HG02938 (cell line): Measurements from ENCODE around the gene IPMK.
A peak's percentile ranks its signal among the peaks of the same experiment; 100 is the strongest.
"Not testable (repeated sequence)": the region's sequence is repeated elsewhere in the genome, so short reads cannot be mapped to it uniquely, and the experiment has no call there.

Experiments
- ATAC-seq: cut with Tn5 transposase; IDR thresholded peaks from one replicate; pipeline ENCODE4 v1.9.1; 2021; ENCODE audit warnings: mild to moderate bottlenecking, moderate library complexity; ENCODE audit not compliant: unreplicated experiment

Gene IPMK

GRCh38 chr10:58268454-58268945, 806 bp upstream of the IPMK start:
- ATAC-seq = peak; percentile 0

- ATAC-seq = peak; percentile 4
Measured at GRCh38 chr10:58266826-58267712, 625 bp downstream of the IPMK start.

DNA sequence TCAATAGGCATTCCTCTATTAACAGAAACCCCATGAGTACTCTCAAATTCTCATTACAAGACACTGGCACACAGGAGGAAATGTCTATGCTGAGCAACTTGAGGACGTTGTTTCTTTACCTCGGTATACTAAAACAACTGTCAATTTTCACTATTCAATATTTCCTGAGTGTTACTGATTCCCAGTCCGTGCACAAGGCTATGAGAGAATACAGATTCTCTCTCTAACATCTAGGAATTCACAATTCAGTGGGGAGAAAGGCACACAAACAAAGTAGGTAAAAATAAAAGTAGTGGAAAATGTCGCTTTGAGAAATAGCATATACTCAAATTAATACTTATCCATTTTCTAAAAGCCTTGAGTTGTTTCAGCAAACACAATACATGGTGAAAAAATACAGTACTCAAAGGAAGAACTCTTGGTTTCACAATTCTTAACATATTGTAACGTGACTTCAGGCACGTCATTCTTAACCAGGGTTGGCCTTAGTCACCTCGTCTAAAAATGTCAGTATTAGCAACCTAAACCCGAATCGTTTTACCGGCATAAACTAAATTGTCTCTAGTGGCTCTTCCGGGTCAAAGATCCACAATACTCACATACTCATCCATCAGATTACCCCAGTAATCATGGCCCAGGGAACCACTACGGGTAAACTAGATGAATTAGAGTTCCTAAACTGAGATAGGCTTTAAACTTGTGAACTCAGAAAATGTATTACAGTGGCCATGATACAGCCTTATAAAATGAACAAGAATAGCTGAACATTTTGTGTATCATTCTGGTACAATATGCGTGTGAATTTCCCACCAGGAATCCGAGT, 1.5 kb downstream of the IPMK start:
- peak; percentile 26 for ATAC-seq

GRCh38 chr10:58265249-58265648, 2.4 kb downstream of the IPMK start:
- no peak for ATAC-seq

- ATAC-seq = no peak
Measured at GRCh38 chr10:58264780-58265179, 2.9 kb downstream of the IPMK start.

DNA sequence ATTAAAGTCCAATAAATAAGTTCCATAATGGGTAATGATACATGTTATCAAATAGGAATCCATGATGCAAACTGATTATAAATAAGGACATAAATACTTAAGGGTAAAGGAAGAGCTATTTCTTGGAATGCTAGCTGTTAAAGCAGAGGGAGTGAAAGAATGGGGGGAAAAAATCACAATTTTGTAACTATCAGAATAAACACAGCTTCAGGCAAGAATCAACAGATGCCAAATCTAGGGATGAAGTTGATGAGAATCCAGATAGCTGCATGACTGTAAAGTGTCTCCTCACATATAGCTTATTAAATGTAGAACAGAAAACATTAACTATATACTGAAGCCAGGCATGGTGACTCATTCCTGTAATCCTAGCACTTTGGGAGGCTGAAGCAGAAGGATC, 4.9 kb downstream of the IPMK start:
- ATAC-seq = no peak

- ATAC-seq = no peak
Measured at GRCh38 chr10:58260334-58260733, 7.4 kb downstream of the IPMK start.

- ATAC-seq = no peak
Measured at GRCh38 chr10:58258977-58259692, 8.6 kb downstream of the IPMK start.

DNA sequence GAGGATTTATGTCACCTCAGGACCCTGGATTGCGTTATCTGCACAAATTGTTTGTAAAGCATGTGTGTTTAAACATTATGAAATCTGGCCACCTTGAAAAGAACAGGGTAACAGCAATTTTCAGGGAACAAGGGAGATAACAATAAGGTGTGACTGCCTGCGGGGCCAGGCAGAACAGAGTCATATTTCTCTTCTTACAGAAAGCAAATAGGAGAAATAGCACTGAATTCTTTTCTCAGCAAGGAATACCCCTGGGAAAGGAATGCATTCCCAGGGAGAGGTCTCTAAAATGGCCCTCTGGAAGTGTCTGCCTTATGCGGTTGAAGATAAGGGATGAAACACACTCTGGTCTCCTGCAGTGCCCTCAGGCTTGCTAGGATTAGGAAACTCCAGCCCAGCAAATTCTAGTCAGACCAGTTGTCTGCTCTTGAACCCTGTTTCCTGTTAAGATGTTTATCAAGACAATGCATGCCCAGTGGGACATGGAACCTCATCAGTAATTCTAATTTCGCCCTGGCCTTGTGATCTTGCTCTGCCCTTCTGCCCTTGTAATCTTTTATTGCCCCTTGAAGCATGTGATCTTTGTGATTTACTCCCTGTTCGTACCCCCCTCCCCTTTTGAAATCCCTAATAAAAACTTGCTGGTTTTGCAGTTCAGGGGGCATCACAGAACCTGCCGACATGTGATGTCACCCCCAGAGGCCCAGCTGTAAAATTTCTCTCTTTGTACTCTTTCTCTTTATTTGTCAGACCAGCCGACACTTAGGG, 11.5 kb downstream of the IPMK start:
- not testable (repeated sequence) for ATAC-seq

- no peak for ATAC-seq
Measured at GRCh38 chr10:58254644-58255043, 13.1 kb downstream of the IPMK start.

DNA sequence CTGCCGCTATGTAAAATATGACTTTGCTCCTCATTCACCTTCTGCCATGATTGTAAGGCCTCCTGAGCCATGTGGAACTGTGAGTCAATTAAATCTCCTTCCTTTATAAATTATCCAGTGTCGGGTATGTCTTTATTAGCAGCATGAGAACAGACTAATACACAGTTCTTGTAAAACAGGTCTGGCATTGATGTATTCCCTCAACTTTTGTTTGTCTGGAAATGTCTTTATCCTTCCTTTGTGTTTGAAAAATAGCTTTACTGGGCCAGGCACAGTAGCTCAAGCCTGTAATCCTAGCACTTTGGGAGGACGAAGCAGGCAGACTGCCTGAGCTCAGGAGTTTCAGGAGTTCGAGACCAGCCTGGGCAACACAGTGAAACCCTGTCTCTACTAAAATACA, 14.5 kb downstream of the IPMK start:
- ATAC-seq = no peak

- ATAC-seq = not testable (repeated sequence)
Measured at GRCh38 chr10:58244666-58245065, 23.0 kb downstream of the IPMK start.

DNA sequence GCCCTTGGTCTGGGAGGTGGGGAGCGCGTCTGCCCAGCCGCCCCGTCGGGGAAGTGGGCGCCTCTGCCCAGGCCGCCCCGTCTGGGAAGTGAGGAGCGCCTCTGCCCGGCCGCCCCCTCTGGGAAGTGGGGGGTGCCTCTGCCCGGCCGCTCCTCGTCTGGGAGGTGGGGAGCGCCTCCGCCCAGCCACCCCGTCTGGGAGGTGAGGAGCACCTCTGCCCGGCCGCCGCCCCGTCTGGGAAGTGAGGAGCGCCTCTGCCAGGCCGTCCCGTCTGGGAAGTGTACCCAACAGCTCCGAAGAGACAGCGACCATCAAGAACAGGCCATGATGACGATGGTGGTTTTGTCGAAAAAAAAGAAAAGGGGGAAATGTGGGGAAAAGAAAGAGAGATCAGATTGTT, 23.5 kb downstream of the IPMK start:
- ATAC-seq = not testable (repeated sequence)

DNA sequence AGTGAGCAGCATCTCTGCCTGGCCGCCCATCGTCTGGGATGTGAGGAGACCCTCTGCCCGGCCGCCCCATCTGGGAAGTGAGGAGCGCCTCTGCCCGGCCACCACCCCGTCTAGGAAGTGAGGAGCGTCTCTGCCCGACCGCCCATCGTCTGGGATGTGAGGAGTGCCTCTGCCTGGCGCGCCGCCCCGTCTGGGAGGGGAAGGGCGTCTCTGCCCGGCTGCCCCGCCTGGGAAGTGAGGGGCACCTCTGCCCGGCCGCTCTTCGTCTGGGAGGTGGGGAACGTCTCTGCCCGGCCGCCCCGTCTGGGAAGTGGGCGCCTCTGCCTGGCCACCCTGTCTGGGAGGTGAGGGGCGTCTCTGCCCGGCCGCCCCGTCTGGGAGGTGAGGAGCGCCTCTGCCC, 23.9 kb downstream of the IPMK start:
- ATAC-seq = not testable (repeated sequence)

DNA sequence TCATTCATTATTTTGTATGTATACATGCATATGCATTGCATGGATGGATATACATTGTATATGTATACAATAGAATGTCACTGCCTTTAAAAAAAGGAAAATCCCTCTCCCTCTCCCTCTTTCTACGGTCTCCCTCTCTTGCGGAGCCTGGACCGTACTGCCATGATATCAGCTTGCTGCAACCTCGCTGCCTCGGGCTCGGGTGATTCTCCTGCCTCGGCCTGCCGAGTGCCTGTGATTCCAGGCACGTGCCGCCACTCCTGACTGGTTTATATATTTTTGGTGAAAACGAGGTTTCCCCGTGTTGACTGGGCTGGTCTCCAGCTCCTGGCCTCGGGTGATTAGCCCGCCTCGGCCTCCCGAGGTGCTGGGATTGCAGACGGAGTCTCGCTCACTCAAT, 24.4 kb downstream of the IPMK start:
- ATAC-seq = no peak

GRCh38 chr10:58241346-58241745, 26.3 kb downstream of the IPMK start:
- ATAC-seq = no peak

DNA sequence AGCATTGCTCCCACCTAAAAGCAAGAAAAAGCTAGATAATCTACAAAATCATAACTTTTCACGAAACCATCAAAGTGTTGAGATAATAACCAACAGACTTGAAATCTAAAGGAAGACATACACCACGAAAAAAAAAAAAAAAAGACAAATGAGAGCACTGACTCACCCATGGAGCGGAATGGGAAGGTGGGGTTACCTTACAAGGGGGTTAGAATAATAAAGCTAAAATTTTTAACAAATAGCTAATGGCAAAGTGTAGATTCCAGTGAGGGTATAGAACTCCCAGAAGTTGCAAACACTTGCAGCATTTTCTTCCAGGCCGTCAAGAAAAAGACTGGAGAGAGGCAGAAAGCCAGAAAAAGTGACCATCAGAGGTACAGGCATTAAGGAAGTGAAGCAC, 27.2 kb downstream of the IPMK start:
- no peak for ATAC-seq

DNA sequence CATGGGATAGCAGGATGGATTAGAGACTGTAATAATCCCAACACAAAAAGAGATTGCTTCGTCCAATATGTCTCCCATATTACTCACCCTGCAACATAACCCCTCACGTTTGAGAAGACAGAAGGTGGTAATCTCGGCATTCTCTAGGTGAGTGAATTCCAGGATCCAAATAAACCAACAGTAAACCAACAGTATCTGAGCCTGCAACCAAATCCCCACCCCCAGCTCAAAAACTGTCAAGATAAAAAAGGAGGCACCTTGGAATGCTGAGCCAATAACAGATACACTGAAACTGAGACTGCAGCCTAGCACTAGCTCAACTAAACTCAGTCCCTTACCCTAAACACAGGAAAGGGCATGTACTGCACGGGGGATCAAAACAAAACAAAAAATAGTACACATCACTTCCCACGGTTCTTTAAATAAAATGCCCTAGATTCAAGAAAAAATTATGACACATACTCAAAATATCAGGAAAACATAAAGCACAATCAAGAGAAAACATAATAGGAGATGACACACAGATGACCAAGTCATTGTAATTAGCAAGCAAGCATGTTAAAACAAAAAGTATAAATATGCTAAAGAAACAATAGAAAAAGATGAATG, 28.0 kb downstream of the IPMK start:
- ATAC-seq = no peak

- no peak for ATAC-seq
Measured at GRCh38 chr10:58237014-58237834, 30.5 kb downstream of the IPMK start.
